ENCODE results near the gene USP25.

USP25 gene

GRCh38 chr21:15853126-15853525 lies 123.3 kb downstream of the USP25 start:
- no peak for DNase-seq (ENCODE audit: low read depth in 1 of 2, low spot score in 1 of 2)

GRCh38 chr21:15856813-15857212 lies 127.0 kb downstream of the USP25 start:
- no peak for DNase-seq (ENCODE audit: low read depth in 1 of 2, low spot score in 1 of 2)

GRCh38 chr21:15857740-15858139 lies 128.0 kb downstream of the USP25 start:
- no peak for DNase-seq (ENCODE audit: low read depth in 1 of 2, low spot score in 1 of 2)

GRCh38 chr21:15860541-15860940 lies 130.8 kb downstream of the USP25 start:
- DNase-seq (ENCODE audit: low read depth in 1 of 2, low spot score in 1 of 2) = no peak

GRCh38 chr21:15868940-15869339 lies 139.2 kb downstream of the USP25 start:
- no peak for DNase-seq (ENCODE audit: low read depth in 1 of 2, low spot score in 1 of 2)

GRCh38 chr21:15870819-15871218 lies 141.0 kb downstream of the USP25 start:
- DNase-seq (ENCODE audit: low read depth in 1 of 2, low spot score in 1 of 2) = no peak

- no peak for DNase-seq (ENCODE audit: low read depth in 1 of 2, low spot score in 1 of 2)
Measured at GRCh38 chr21:15872236-15872635, 142.5 kb downstream of the USP25 start.

GRCh38 chr21:15874615-15875014 lies 144.8 kb downstream of the USP25 start:
- DNase-seq (ENCODE audit: low read depth in 1 of 2, low spot score in 1 of 2) = no peak

GRCh38 chr21:15875286-15875685 lies 145.5 kb downstream of the USP25 start:
- no peak for DNase-seq (ENCODE audit: low read depth in 1 of 2, low spot score in 1 of 2)

GRCh38 chr21:15893902-15894301 lies 164.1 kb downstream of the USP25 start:
- no peak for DNase-seq (ENCODE audit: low read depth in 1 of 2, low spot score in 1 of 2)

- no peak for DNase-seq (ENCODE audit: low read depth in 1 of 2, low spot score in 1 of 2)
Measured at GRCh38 chr21:15894596-15894995, 164.8 kb downstream of the USP25 start.

- no peak for DNase-seq (ENCODE audit: low read depth in 1 of 2, low spot score in 1 of 2)
Measured at GRCh38 chr21:15895142-15896106, 165.6 kb downstream of the USP25 start.

- no peak for DNase-seq (ENCODE audit: low read depth in 1 of 2, low spot score in 1 of 2)
Measured at GRCh38 chr21:15896501-15896900, 166.7 kb downstream of the USP25 start.

GRCh38 chr21:15904389-15904788 lies 174.6 kb downstream of the USP25 start:
- DNase-seq (ENCODE audit: low read depth in 1 of 2, low spot score in 1 of 2) = no peak

GRCh38 chr21:15908187-15908586 lies 178.4 kb downstream of the USP25 start:
- DNase-seq (ENCODE audit: low read depth in 1 of 2, low spot score in 1 of 2) = no peak

- no peak for DNase-seq (ENCODE audit: low read depth in 1 of 2, low spot score in 1 of 2)
Measured at GRCh38 chr21:15928196-15928595, 198.4 kb downstream of the USP25 start.

- no peak for DNase-seq (ENCODE audit: low read depth in 1 of 2, low spot score in 1 of 2)
Measured at GRCh38 chr21:15928686-15929425, 199.1 kb downstream of the USP25 start.

- DNase-seq (ENCODE audit: low read depth in 1 of 2, low spot score in 1 of 2) = no peak
Measured at GRCh38 chr21:15929536-15929935, 199.8 kb downstream of the USP25 start.
